Endothelial cell of umbilical vein (primary cell): ENCODE measurements around the gene ATP6V1G2. TPM values are rescaled to one million over a fixed set of nuclear protein-coding genes. Genes with fewer than 3 reads are reported as not detected.
A peak's percentile ranks its signal among the peaks of the same experiment; 100 is the strongest.

Experiments used
- BruUV-seq: library from RNA; stranded (reverse); fragments of 400-500 nt; replicated peaks from 2 replicates; lab custom pipeline; 2021; lab: Mats Ljungman, UMichigan
- CTCF ChIA-PET: fragments of 300-600, 350-600 bp; sonication (Branson Sonifier 250); formaldehyde crosslinking; loops from one replicate; lab custom pipeline; 2021; ENCODE audit warnings: antibody characterized with exemption, inconsistent platforms; lab: Charles Lee
- POLR2A ChIA-PET: fragments of 300-600, 350-600 bp; sonication (Branson Sonifier 250); formaldehyde crosslinking; loops from one replicate; lab custom pipeline; 2021; ENCODE audit warnings: antibody characterized with exemption, inconsistent platforms; lab: Charles Lee
- DNase-seq: peaks from one replicate; pipeline ENCODE4 v3.0.0-alpha.2; 2011; ENCODE audit warnings: low read depth, low spot score
- FAIRE-seq: peaks from 2 replicates; lab custom pipeline; 2011; peaks lifted over from hg19 to GRCh38; lab: Jason Lieb, UNC
- H2AFZ ChIP-seq: 2 replicates; pipeline ENCODE4 v1.6.0; 2012; ENCODE audit warnings: low read depth, low read length, control low read depth, inconsistent platforms
- H3K27ac ChIP-seq: 2 replicates; pipeline ENCODE4 v1.5.1; 2011; ENCODE audit warnings: low read depth, mild to moderate bottlenecking, control low read depth, low read length, moderate library complexity; ENCODE audit not compliant: insufficient read depth
- H3K27me3 ChIP-seq, 2 experiments: 2 replicates each; pipeline versions ENCODE4 v1.6.0 to v1.6.1; 2011; ENCODE audit warnings: low read length in 2 of 2, mixed read lengths in 1 of 2; ENCODE audit not compliant: control insufficient read depth in 2 of 2, insufficient read depth in 2 of 2
- H3K36me3 ChIP-seq, 2 experiments: 2 replicates in 1 of 2; 3 replicates in 1 of 2; pipeline ENCODE4 v1.5.1; 2011; ENCODE audit warnings: low read length in 2 of 2, mild to moderate bottlenecking in 1 of 2, moderate library complexity in 1 of 2; ENCODE audit not compliant: control insufficient read depth in 2 of 2, insufficient read depth in 2 of 2; ENCODE audit errors: extremely low read depth in 1 of 2
- H3K4me1 ChIP-seq: 3 replicates; pipeline ENCODE4 v1.5.1; 2011; ENCODE audit warnings: mild to moderate bottlenecking, low read length; ENCODE audit not compliant: control insufficient read depth, insufficient read depth; ENCODE audit errors: extremely low read depth
- H3K4me2 ChIP-seq: 2 replicates; pipeline ENCODE4 v1.6.1; 2011; ENCODE audit warnings: low read length, control low read depth, mixed read lengths; ENCODE audit not compliant: insufficient read depth
- H3K4me3 ChIP-seq, 3 experiments: fragments of 200-600 bp in 1 of 3; sonication (generic), shearing (Covaris generic) in 1 of 3; replicated peaks in 1 of 3; 2 replicates each; pipeline ENCODE4 v1.5.1; 2011 to 2016; ENCODE audit warnings: control low read depth in 3 of 3, low read length in 3 of 3, mild to moderate bottlenecking in 2 of 3, inconsistent platforms in 1 of 3, low read depth in 1 of 3, moderate library complexity in 1 of 3; ENCODE audit not compliant: insufficient read depth in 1 of 3
- H3K79me2 ChIP-seq: 2 replicates; pipeline ENCODE4 v1.6.0; 2012; ENCODE audit warnings: low read length, inconsistent platforms; ENCODE audit not compliant: control insufficient read depth, insufficient read depth
- H3K9ac ChIP-seq: replicated peaks from 2 replicates; pipeline ENCODE3; 2011; ENCODE audit warnings: low read length, control low read depth; ENCODE audit not compliant: insufficient read depth; ENCODE audit errors: extremely low read depth
- H3K9me1 ChIP-seq: replicated peaks from 3 replicates; pipeline ENCODE4 v1.6.0; 2011; ENCODE audit warnings: mild to moderate bottlenecking, low read length; ENCODE audit not compliant: control insufficient read depth, insufficient read depth; ENCODE audit errors: extremely low read depth
- H3K9me3 ChIP-seq: replicated peaks from 2 replicates; pipeline ENCODE4 v1.5.1; 2012; ENCODE audit warnings: low read length, inconsistent platforms; ENCODE audit not compliant: control insufficient read depth, insufficient read depth
- H4K20me1 ChIP-seq: replicated peaks from 2 replicates; pipeline ENCODE3; 2011; ENCODE audit warnings: mild to moderate bottlenecking, low read length; ENCODE audit not compliant: control insufficient read depth, insufficient read depth; ENCODE audit errors: extremely low read depth
- CTCF ChIP-seq, 2 donors: IDR thresholded peaks; 1 replicate in 1 of 2; 2 replicates in 1 of 2; pipeline ENCODE4 v1.5.1; 2011; ENCODE audit warnings: low read length in 2 of 2, mild to moderate bottlenecking in 2 of 2, moderate library complexity in 2 of 2, control low read depth in 1 of 2, inconsistent platforms in 1 of 2, low read depth in 1 of 2; ENCODE audit not compliant: insufficient read depth in 1 of 2; ENCODE audit errors: extremely low read depth in 1 of 2
- EZH2 ChIP-seq: IDR thresholded peaks from 2 replicates; pipeline ENCODE4 v1.6.1; 2012; ENCODE audit warnings: borderline replicate concordance, low read depth, mild to moderate bottlenecking, moderate library complexity, low read length, inconsistent platforms; ENCODE audit not compliant: severe bottlenecking
- FOS ChIP-seq: IDR thresholded peaks from 2 replicates; pipeline ENCODE4 v1.6.1; 2011; ENCODE audit warnings: mild to moderate bottlenecking, low read length, moderate library complexity, borderline replicate concordance; ENCODE audit not compliant: insufficient read depth
- GATA2 ChIP-seq: IDR thresholded peaks from 2 replicates; pipeline ENCODE4 v1.7.0; 2011; ENCODE audit warnings: low read depth, mild to moderate bottlenecking, moderate library complexity, mixed read lengths, low read length; ENCODE audit not compliant: insufficient read length, insufficient read depth
- JUN ChIP-seq: IDR thresholded peaks from 2 replicates; pipeline ENCODE4 v1.6.1; 2011; ENCODE audit warnings: borderline replicate concordance, low read depth; ENCODE audit not compliant: insufficient read length, insufficient read depth
- MAX ChIP-seq: IDR thresholded peaks from 2 replicates; pipeline ENCODE4 v1.6.1; 2011; ENCODE audit not compliant: insufficient read depth, insufficient read length
- MYC ChIP-seq: IDR thresholded peaks from one replicate; pipeline ENCODE4 v1.6.1; 2011; ENCODE audit warnings: mild to moderate bottlenecking, low read depth, low read length
- POLR2A ChIP-seq: IDR thresholded peaks from 2 replicates; pipeline ENCODE4 v1.6.1; 2012; ENCODE audit warnings: low read depth, mild to moderate bottlenecking, control low read depth, low read length
- POLR2AphosphoS5 ChIP-seq: IDR thresholded peaks from 2 replicates; pipeline ENCODE4 v1.6.1; 2012; ENCODE audit warnings: low read depth, mild to moderate bottlenecking, control low read depth, low read length, moderate library complexity; ENCODE audit not compliant: insufficient read depth
- dilution Hi-C: fragments of 300-500 bp; cut with MboI; formaldehyde crosslinking; loops from one replicate; pipeline ENCODE4 v1.15.0; 2019; ENCODE audit warnings: low sequenced_read_pairs; ENCODE audit not compliant: extremely low pct_ligation_motif_present
- intact Hi-C: fragments of 100-400 bp; cut with micrococcal nuclease; formaldehyde crosslinking; loops from one replicate; pipeline ENCODE4 v1.10.0; 2022
- polyA plus RNA-seq, 4 experiments: library from polyadenylated mRNA; depleted of rRNA in 3 of 4; stranded (reverse) in 3 of 4; unstranded in 1 of 4; fragments of >200 nt; gene quantifications; 2 replicates each; pipeline versions ENCODE4 v1.2.1 to v1.2.3, GENCODE V29; 2011 to 2012; ENCODE audit warnings: missing spikeins in 1 of 4
- total RNA-seq: library from RNA; stranded (reverse); gene quantifications from 2 replicates; pipeline ENCODE4 v1.2.3, GENCODE V29; 2021

ATP6V1G2 gene
- total and polyA plus RNA-seq, 2 donors (not counting 3 experiments of a cell fraction or from before 2014, with no cell fraction given) = 0.70 to 0.84 TPM

DNA sequence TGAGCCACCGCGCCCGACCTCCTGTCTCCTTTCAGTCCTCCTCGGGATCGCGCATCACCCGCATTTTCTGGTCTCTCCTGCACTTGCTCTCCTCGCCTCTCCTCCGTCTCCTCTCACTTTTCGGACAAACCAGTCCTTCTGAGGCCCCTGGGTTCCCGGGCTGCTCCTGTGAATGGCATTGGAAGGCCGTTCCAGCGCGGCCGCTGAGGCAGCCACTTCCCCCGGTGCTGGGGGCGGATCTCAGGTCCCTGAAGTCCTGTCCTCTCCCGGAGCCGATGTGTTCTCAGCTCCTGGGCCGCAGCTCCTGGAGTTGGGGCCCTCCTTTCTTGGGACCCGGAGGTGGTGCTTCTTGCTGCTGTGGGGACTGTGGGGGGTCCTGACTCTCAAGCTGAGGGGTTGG, 47.7 kb downstream of the ATP6V1G2 start:
- Histone ChIP-seq H4K20me1 (no peaks in the 10 kb centered on the region), H3K27ac (no peak overlapping the region), H2AFZ (peak overlapping the region; percentile 26), H3K9me1 (no peaks in the 10 kb centered on the region), H3K9ac (peak overlapping the region; percentile 44), H3K4me1 (peaks cover 11% of the 10 kb centered on the region), H3K4me2 (peak overlapping the region; percentile 34), H3K79me2 (peaks cover 75% of the 10 kb centered on the region), H3K9me3 (no peaks in the 10 kb centered on the region), H3K4me3 (peak overlapping the region in 2 of 3 experiments; percentile 42 to 47), H3K36me3 (no peaks in the 10 kb centered on the region), H3K27me3 (no peaks in the 10 kb centered on the region)
- FAIRE-seq (no peak), DNase-seq (peak; percentile 16)
- intact Hi-C loops = no loop called here
- ChIA-PET POLR2A (interaction anchor here (0.8 kb wide), 1 partner anchor 43 kb away, joined by 3 read pairs; the partner anchor contains the start of gene DDX39B), CTCF (interaction anchor here (1.1 to 3.0 kb wide), 2 partner anchors 19 to 43 kb away, joined by 4 to 13 read pairs; partner anchors contain the start of gene DDX39B)
- TF ChIP-seq POLR2A (no peak), FOS (no peak), GATA2 (no peak), CTCF (IDR thresholded peaks at IDR 0.05; ENCODE audit: extremely low read depth in 1 of 2, insufficient read depth in 1 of 2, low read depth in 1 of 2, low read length in 2 of 2) (no peak), MYC (no peak), JUN (no peak), MAX (no peak), EZH2 (no peak), POLR2AphosphoS5 (no peak)
- no TSS peak for BruUV-seq
- dilution Hi-C loops = no loop called here
